Hepatocyte (in vitro differentiated cells): ENCODE measurements around the gene AOX1. TPM values are rescaled to one million over a fixed set of nuclear protein-coding genes. Genes with fewer than 3 reads are reported as not detected.

Experiments used
- DNase-seq: peaks from one replicate; pipeline ENCODE4 v3.0.0-alpha.2; 2016; ENCODE audit warnings: low spot score
- H2AFZ ChIP-seq: fragments of 200-600 bp; sonication (generic); 2 replicates; pipeline ENCODE4 v1.6.0; 2016; ENCODE audit warnings: antibody characterized with exemption, mild to moderate bottlenecking
- H3K27ac ChIP-seq: fragments of 200-600 bp; sonication (generic); 2 replicates; pipeline ENCODE4 v1.5.1; 2016; ENCODE audit warnings: mild to moderate bottlenecking
- H3K27me3 ChIP-seq: fragments of 200-600 bp; sonication (generic); 2 replicates; pipeline ENCODE4 v1.6.1; 2016
- H3K36me3 ChIP-seq: fragments of 200-600 bp; sonication (generic); replicated peaks from 2 replicates; pipeline ENCODE4 v1.5.1; 2016; ENCODE audit warnings: low read depth; ENCODE audit not compliant: insufficient read depth
- H3K4me1 ChIP-seq: fragments of 200-600 bp; sonication (generic); 2 replicates; pipeline ENCODE4 v1.5.1; 2016; ENCODE audit warnings: mild to moderate bottlenecking, moderate library complexity; ENCODE audit not compliant: insufficient read depth
- H3K4me2 ChIP-seq: fragments of 200-600 bp; sonication (generic); 2 replicates; pipeline ENCODE4 v1.6.0; 2016
- H3K4me3 ChIP-seq: fragments of 200-600 bp; sonication (generic); 2 replicates; pipeline ENCODE4 v1.5.1; 2016; ENCODE audit warnings: mild to moderate bottlenecking
- H3K79me2 ChIP-seq: fragments of 200-600 bp; sonication (generic); 2 replicates; pipeline ENCODE4 v1.6.0; 2017; ENCODE audit warnings: mild to moderate bottlenecking
- H3K9me2 ChIP-seq: fragments of 200-600 bp; sonication (generic); replicated peaks from 2 replicates; pipeline ENCODE4 v1.6.0; 2017; ENCODE audit warnings: mild to moderate bottlenecking; ENCODE audit not compliant: insufficient read depth
- H3K9me3 ChIP-seq: fragments of 200-600 bp; sonication (generic); 2 replicates; pipeline ENCODE4 v1.5.1; 2016; ENCODE audit warnings: low read depth, mild to moderate bottlenecking
- H4K20me1 ChIP-seq: fragments of 200-600 bp; sonication (generic); 2 replicates; pipeline ENCODE4 v1.6.0; 2016; ENCODE audit warnings: mild to moderate bottlenecking; ENCODE audit not compliant: insufficient read depth, poor library complexity, severe bottlenecking
- EZH2 ChIP-seq: fragments of 200-600 bp; sonication (generic); IDR thresholded peaks from 2 replicates; pipeline ENCODE4 v1.6.1; 2016; ENCODE audit warnings: antibody characterized with exemption, mild to moderate bottlenecking, borderline replicate concordance
- EZH2phosphoT487 ChIP-seq: fragments of 200-600 bp; sonication (generic); IDR thresholded peaks from one replicate; pipeline ENCODE4 v1.6.1; 2018; ENCODE audit warnings: antibody characterized with exemption, mild to moderate bottlenecking, low read depth, moderate library complexity; ENCODE audit not compliant: unreplicated experiment, severe bottlenecking
- WGBS: methylation state at CpG from one replicate; pipeline ENCODE4 v1.1.6; 2016; ENCODE audit warnings: low lambda C conversion rate; ENCODE audit errors: missing lambda C conversion rate; 5-methylcytosine and 5-hydroxymethylcytosine counted together
- polyA plus RNA-seq: library from polyadenylated mRNA; unstranded; fragments of >200 nt; fragmentation: Nextera tagmentation; extraction: Ambion mirVana; gene quantifications from 2 replicates; pipeline ENCODE4 v1.2.1, GENCODE V29; 2016
- total RNA-seq: library from RNA; depleted of rRNA; stranded (reverse); fragments of >200 nt; gene quantifications from 2 replicates; pipeline ENCODE4 v1.2.3, GENCODE V29; 2014
- TF ChIP-seq, protein P1 (sequence below): fragments of 200-600 bp; sonication (generic); IDR thresholded peaks from 2 replicates; pipeline ENCODE4 v1.5.1; 2016; ENCODE audit warnings: antibody characterized with exemption, mild to moderate bottlenecking; ENCODE audit not compliant: poor library complexity

AOX1 gene
- total and polyA plus RNA-seq, 2 experiments from 2014 or later, result 4.7 to 7.4 TPM

DNA sequence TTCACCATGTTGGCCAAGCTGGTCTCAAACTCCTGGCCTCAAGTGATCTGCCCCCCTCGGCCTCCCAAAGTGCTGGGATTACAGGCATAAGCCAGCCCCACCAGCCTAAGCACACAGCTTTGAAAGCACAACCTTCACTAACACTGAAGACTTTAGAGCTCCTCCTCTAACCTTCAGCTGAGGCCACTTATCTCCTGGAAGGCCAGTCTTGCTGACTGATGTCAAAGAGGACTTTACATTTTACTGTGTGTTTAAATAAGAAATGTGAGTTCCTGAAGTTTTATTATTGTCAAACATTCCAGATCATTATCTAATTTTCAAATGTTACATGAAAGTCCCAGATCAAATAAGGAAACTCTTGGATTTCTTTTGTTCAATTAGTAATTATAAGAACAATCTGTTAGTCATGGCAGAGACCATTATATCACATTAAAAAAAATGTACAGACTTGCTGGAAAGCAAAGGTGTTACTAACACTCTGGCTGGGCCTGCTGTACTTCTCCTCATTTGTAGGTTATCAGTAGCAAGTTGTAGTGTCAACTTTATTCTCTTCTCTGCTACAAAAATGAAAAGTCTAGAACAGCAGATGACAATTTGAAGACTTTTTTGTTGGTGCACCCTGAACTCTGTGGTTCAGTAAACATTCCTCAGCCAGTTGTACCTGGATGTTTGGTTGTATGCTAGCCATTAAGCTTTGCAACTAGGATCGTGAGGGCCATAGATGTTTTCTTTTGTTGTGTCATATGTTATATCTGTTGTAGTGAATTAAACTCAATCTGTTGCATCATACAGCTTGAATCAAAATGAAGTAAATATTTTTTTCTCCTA, 80.0 kb downstream of the AOX1 start:
- H3K27ac ChIP-seq, result peak overlapping the region; percentile 50
- H4K20me1 ChIP-seq, result no peaks in the 10 kb centered on the region
- H3K4me3 ChIP-seq, result no peak overlapping the region
- no peaks in the 10 kb centered on the region for H3K36me3 ChIP-seq
- peak; percentile 21 for DNase-seq
- H2AFZ ChIP-seq, result no peak overlapping the region
- H3K9me2 ChIP-seq, result no peaks in the 10 kb centered on the region
- WGBS, result 51% methylated on average over 2 of the region's 2 CpGs
- H3K27me3 ChIP-seq, result no peaks in the 10 kb centered on the region
- TF ChIP-seq EZH2 (no peak), EZH2phosphoT487 (no peak)
- TF ChIP-seq, protein P1, sequence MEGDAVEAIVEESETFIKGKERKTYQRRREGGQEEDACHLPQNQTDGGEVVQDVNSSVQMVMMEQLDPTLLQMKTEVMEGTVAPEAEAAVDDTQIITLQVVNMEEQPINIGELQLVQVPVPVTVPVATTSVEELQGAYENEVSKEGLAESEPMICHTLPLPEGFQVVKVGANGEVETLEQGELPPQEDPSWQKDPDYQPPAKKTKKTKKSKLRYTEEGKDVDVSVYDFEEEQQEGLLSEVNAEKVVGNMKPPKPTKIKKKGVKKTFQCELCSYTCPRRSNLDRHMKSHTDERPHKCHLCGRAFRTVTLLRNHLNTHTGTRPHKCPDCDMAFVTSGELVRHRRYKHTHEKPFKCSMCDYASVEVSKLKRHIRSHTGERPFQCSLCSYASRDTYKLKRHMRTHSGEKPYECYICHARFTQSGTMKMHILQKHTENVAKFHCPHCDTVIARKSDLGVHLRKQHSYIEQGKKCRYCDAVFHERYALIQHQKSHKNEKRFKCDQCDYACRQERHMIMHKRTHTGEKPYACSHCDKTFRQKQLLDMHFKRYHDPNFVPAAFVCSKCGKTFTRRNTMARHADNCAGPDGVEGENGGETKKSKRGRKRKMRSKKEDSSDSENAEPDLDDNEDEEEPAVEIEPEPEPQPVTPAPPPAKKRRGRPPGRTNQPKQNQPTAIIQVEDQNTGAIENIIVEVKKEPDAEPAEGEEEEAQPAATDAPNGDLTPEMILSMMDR, result no peak
- no peak overlapping the region for H3K4me2 ChIP-seq
- H3K4me1 ChIP-seq, result peaks cover 6% of the 10 kb centered on the region
- no peaks in the 10 kb centered on the region for H3K9me3 ChIP-seq
- H3K79me2 ChIP-seq, result no peaks in the 10 kb centered on the region

DNA sequence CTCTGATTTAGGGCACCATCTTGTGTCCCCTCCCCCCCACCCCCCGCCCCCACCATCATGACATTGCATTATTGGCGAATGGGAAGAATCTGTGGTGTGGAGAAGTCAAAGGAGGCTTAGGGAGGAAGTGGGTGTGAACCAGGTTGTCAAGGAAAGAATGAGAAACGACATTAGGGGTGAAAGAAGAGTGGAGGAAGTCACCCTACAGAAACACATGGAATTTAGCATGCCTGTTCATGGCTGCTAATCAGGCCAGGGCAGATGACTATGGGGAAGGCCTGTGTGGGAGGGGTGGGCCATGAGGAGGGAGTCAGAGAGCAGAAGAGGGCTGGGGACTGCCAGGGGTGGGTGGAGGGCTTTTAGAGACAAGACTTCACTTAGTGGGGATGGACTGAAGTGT, 81.6 kb downstream of the AOX1 start:
- Histone ChIP-seq H3K27ac (no peak overlapping the region), H3K27me3 (no peaks in the 10 kb centered on the region), H3K79me2 (no peaks in the 10 kb centered on the region), H3K9me2 (no peaks in the 10 kb centered on the region), H3K36me3 (no peaks in the 10 kb centered on the region), H3K4me3 (no peak overlapping the region), H3K4me2 (no peak overlapping the region), H3K9me3 (no peaks in the 10 kb centered on the region), H3K4me1 (peaks cover 6% of the 10 kb centered on the region), H2AFZ (no peak overlapping the region), H4K20me1 (no peaks in the 10 kb centered on the region)
- DNase-seq, result no peak
- TF ChIP-seq EZH2 (no peak), EZH2phosphoT487 (no peak)
- TF ChIP-seq, protein P1, result no peak
- 96% methylated on average over 3 of the region's 3 CpGs for WGBS

DNA sequence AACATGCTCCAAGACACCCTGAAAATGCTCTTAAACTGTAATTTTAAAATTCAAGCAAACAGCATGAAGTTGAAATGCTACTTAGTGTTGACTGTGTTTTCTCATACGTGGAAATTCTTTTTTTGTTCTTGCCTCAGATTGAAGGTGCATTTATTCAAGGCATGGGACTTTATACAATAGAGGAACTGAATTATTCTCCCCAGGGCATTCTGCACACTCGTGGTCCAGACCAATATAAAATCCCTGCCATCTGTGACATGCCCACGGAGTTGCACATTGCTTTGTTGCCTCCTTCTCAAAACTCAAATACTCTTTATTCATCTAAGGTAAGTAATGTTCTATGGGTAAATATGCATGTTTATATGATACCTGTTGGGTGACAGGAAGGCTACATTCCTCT, 82.7 kb downstream of the AOX1 start:
- WGBS, result 88% methylated on average over 3 of the region's 3 CpGs
- H3K79me2 ChIP-seq, result no peaks in the 10 kb centered on the region
- H3K36me3 ChIP-seq, result no peaks in the 10 kb centered on the region
- H3K4me2 ChIP-seq, result no peak overlapping the region
- H3K9me3 ChIP-seq, result no peaks in the 10 kb centered on the region
- DNase-seq, result no peak
- H4K20me1 ChIP-seq, result no peaks in the 10 kb centered on the region
- TF ChIP-seq, protein P1, result no peak
- TF ChIP-seq EZH2 (no peak), EZH2phosphoT487 (no peak)
- no peak overlapping the region for H3K4me3 ChIP-seq
- no peak overlapping the region for H3K27ac ChIP-seq
- peaks cover 6% of the 10 kb centered on the region for H3K4me1 ChIP-seq
- H3K9me2 ChIP-seq, result no peaks in the 10 kb centered on the region
- no peaks in the 10 kb centered on the region for H3K27me3 ChIP-seq
- H2AFZ ChIP-seq, result no peak overlapping the region
